Fibroblast of the aortic adventitia (primary cell): ENCODE results near the gene KRTAP10-7. TPM values are rescaled to one million over a fixed set of nuclear protein-coding genes. Genes with fewer than 3 reads are reported as not detected.
"Not testable (repeated sequence)": the region's sequence is repeated elsewhere in the genome, so short reads cannot be mapped to it uniquely, and the experiment has no call there.

ENCODE experiments used
- DNase-seq: peaks from one replicate; pipeline ENCODE4 v3.0.0-alpha.2; 2010; ENCODE audit warnings: low read depth
- H3K4me3 ChIP-seq: 2 replicates; pipeline ENCODE4 v1.5.1; 2011; ENCODE audit warnings: low read depth, mild to moderate bottlenecking, control low read depth, low read length, moderate library complexity
- CTCF ChIP-seq: IDR thresholded peaks from 2 replicates; pipeline ENCODE4 v1.5.1; 2011; ENCODE audit warnings: mild to moderate bottlenecking, low read length, control low read depth, inconsistent platforms; ENCODE audit not compliant: insufficient read depth
- total RNA-seq: library from RNA; depleted of rRNA; stranded (reverse); fragments of >200 nt; gene quantifications from 2 replicates; pipeline ENCODE4 v1.2.3, GENCODE V29; 2012; ENCODE audit warnings: low replicate concordance

Gene KRTAP10-7
- total RNA-seq, 1 donor, result not detected

DNA sequence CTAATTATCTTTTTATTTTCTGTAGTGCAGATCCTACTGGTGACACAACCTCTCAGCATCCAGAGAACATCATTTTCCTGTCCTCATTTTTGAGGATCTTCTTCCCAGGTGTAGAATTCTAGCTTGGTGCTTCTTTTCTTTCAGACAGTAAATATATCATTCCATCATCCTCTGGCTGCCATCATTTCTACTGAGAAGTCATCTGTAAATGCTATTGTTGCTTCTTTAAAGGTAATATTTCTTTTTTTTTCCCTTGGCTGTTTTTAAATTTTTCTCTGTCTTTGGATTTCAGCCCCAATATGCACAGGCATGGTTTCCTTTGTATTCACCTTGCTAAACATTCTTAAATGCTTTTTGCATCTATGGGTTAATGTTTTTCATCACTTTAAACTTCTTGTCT, 23.2 kb downstream of the KRTAP10-7 start:
- no peak for DNase-seq
- H3K4me3 ChIP-seq, result no peak overlapping the region
- TF ChIP-seq CTCF, result no peak

DNA sequence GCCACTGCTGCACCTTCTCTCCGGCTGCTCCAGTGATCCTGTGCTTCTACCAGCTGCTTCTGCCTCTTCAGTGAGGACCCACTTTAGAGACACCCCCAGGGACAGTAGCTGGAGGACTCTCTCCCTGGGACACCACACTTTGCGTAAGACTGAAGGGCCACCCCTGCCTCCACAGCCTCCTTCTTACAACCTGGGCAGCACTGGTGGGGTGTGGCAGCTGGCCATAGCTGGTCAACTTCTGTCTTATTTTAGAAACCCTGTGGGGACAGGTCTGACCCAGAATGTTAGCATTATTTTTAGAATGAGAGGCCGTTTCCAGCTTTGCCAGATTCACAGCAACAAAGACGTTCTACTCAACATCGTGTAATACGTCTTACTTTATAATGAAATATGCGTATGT, 25.4 kb downstream of the KRTAP10-7 start:
- no peak for TF ChIP-seq CTCF
- DNase-seq, result no peak
- H3K4me3 ChIP-seq, result no peak overlapping the region

DNA sequence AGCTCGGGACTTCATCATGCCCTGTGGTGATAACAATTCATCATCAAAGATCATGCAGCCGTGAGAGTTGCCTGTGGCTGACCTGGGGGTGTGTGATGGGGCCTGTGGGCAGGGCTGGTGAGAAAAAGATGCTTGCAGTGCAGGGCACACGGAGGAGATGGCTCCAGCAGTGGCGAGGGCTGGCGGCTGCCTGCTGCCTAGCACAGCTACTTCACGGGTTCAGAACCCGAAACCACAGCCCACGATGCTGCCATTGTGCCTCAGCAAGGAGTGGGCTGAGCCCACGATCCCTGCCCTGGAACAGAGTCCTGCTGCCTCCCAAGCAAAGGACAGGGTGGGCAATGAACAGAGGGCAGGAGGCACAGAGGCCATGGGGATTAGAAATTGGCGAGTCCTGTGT, 25.9 kb downstream of the KRTAP10-7 start:
- DNase-seq, result no peak
- TF ChIP-seq CTCF, result no peak
- no peak overlapping the region for H3K4me3 ChIP-seq

- no peak within 1 kb of the TSS for H3K4me3 ChIP-seq
- no peak for TF ChIP-seq CTCF
Measured at GRCh38 chr21:44626673-44627143, 26.3 kb downstream of the KRTAP10-7 start, which contains the start of gene KRTAP10-9. Gene KRTAP10-9 (plus strand): TSS chr21:44627093. CDS start chr21:44627172, 79 bp downstream.

DNA sequence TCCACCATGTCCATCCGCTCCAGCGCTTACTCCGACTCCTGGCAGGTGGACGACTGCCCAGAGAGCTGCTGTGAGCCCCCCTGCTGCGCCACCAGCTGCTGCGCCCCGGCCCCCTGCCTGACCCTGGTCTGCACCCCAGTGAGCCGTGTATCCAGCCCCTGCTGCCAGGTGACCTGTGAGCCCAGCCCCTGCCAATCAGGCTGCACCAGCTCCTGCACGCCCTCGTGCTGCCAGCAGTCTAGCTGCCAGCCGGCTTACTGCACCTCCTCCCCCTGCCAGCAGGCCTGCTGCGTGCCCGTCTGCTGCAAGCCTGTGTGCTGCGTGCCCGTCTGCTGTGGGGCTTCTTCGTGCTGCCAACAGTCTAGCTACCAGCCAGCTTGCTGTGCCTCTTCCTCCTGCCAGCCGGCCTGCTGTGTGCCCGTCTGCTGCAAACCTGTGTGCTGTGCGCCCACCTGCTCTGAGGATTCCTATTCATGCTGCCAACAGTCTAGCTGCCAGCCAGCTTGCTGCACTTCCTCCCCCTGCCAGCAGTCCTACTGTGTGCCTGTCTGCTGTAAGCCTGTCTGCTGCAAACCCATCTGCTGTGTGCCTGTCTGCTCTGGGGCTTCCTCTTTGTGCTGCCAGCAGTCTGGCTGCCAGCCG, 26.9 kb downstream of the KRTAP10-7 start:
- not testable (repeated sequence) for H3K4me3 ChIP-seq, DNase-seq

More at GRCh38 chr21:44626673-44627143, 26.3 kb downstream of the KRTAP10-7 start, which contains the start of gene KRTAP10-9:
- DNase-seq, result no peak

DNA sequence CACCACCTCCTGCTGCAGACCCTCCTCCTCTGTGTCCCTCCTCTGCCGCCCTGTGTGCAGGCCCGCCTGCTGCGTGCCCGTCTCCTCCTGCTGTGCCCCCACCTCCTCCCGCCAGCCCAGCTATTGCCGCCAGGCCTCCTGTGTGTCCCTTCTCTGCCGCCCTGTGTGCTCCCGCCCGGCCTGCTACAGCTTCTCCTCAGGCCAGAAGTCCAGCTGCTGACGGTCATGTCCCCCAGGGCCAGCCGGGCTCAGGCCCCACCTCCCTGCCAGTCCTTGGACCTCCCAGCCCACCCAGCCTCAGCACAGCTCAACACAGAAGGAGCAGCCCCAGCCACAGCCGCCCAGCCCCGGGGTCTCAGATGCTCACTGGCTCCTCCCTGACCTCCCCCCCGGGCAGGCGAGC, 27.4 kb downstream of the KRTAP10-7 start:
- DNase-seq, H3K4me3 ChIP-seq: not testable (repeated sequence)

DNA sequence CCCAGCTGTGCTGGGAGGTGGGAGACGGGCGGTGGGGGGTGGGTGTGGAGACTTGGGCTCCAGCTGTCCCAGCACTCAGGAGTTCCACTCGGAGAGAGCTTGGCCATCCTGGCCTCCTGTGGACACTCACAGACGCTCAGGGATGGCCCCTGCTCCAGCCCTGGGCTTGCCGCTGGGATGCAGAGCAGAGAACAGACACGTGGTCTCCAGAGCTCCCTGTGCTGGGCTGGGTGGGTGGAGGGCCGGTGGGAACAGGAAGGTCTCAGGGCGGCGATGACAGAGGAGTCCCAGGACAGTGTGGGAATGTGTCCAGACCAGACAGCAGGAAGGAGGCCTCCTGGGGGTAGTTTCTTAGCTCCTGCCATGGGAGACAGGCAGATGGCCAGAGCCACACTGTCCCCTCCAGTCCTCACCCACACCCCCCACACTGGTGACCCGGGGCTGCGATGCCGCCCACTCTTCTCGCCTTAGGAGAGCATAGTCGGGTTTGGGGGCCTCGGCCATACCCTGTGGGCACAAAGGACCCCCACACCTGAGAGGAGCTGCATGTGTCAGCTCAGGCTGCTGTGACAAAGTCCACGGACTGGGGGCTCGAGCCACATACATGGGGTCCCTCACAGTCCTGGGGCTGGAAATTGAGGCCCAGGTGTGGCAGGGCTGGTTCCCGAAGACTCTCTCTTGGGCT, 28.5 kb downstream of the KRTAP10-7 start:
- no peak overlapping the region for H3K4me3 ChIP-seq
- no peak for DNase-seq
- no peak for TF ChIP-seq CTCF
